ENCODE measurements around the gene CREBRF.

The CREBRF gene

DNA sequence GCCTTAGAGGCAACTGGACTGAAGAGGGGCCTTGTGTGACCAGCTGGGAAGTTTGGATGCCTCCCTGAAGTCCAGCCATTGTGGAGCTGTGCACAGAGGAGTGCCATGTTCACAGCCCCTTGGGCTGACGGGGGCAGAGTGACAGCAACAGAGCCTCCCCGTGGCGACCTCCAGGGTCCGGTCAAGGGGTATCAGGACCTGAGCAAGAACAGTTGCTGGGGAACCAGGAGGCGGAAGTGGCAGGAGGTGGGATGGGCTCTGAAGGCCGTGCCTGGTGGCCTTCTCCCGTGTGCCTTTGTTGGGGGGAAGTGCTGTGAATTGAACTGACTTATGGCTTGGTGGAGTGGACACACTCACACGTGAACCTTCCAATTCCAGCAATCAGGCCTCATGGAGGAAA is 102.2 kb downstream of the CREBRF start:
- DNase-seq (ENCODE audit: low spot score): no peak

DNA sequence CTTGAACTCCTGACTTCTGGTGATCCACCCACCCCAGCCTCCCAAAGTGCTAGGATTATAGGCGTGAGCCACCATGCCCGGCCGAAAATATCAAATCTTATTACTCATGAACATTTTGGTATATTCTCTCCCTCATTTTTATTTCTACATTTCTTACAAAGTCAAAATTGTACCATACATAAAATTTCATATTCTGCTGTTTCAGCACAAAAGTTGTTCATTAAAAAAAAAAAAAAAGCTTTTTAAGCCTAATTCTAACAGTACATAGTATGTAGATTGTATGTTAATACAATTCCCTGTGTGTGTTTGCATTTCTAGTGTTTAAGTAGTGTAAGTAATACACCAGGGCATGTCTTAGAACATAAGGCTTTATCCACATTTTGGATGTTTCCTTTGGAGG is 103.1 kb downstream of the CREBRF start:
- DNase-seq (ENCODE audit: low spot score): no peak

DNA sequence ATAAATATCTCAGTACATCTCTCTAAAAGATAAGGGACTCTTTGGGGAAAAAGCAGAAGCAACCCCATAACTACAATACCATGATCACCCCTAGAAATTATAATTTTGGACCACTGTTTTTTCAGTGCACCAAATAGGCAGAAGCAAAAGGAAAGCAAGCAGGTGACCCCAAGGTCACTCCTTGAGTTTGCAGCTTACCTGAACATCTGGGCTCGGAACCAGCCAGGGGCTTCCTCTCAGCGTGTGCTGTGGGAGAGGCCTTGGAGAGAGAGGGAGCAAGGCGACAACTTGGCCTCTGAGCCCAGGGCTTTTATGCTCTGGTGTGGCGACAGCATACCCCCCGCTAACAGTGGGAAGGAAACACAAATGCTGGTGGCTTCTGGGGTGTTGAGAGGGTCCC is 105.0 kb downstream of the CREBRF start:
- no peak for DNase-seq (ENCODE audit: low spot score)

DNA sequence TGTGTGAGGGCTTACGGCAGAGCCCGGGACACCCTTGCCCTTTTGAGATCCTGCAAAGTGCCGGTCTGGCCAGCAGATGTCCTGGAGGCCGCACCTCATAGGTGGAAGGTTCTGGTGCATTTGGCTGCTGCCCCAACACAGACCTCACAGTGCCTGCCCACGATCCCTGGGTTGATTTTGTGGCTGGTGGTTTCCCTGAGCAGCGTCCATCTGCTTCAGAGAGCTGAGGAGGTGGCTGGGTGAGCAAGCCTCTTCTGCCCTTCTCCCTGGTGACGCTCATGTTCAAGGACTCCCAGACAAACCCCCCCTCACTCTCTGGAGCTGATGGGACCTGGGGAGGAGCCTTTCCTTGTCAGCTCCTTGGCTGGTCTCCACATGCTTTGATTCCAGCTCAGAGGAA is 107.1 kb downstream of the CREBRF start:
- no peak for DNase-seq (ENCODE audit: low spot score)

DNA sequence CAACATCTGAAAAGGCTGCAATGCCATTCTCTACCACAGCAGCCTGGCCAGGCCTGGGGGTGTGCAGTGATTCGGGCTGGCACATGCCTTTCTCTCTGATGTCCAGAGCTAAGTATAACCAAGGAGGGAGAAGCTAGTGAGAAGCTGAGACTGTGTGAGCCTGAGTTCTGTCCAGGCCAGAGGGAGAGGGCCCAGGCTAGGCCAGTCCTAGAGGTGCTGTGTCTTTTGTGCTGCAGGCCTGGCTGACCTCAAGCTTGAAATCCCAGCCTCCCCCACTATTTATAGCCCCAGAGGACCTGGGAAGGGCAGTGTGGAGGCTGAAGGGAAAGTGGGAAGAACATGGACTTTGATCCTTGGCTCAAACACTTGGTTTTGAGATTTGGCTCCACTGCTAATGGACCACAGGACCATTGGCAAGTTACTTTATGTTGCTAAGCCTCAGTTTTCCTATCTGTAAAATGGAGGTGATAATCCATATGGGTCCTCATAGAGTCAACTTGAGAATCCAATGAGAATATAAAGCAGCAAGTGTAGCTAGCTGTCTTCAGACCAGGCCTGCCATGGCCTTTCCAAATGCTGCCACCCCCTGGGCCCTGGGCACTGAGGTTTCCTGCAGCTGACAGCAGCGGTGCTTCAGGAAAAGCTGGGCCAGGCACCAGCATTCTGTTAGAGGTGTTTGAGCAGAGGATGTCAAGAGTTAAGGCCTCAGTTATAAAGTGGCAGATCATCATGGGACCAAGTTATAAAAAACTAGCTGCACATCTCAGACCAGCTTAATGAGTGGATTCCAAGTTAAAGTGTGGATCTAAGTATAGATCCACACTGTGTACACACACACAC is 109.2 kb downstream of the CREBRF start:
- no peak for DNase-seq (ENCODE audit: low spot score)

DNA sequence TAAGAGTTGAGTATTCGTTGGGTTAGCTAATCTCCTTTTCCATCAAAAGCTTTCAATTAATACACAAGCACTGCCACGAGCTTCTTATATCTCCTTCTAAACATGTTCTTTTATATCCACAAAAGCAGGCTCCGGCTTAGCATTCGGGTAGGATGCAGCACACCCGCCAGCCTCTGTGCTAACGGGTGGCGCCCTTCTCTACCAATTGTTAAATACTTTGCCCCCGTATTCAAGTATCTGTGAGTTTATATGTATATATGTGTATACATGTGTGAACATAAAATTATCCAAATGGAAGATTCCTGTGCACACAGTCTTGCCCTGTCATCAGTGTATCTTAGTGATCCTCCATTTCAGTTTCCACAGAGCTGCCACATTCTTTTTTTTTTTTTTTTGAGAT is 116.0 kb downstream of the CREBRF start:
- no peak for DNase-seq (ENCODE audit: low spot score)

DNA sequence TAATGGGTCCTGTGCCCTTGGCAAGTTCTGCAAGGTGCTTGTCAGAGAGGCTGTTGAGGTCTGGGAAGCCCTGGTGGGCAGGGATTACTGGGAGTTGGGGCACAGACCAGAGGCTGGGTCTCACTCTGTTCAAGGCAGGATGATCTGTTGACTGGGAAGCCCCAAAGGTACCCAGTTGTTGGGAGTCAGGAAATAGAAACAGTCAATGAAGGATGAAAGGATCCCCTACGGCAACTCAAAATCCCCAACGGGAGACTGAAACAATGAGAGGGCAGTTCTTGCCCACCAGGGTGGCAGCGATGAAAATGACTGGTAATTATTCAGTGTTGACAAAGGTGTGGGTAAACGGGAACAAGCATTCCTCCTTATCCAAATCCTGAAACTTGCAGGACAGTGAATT is 119.4 kb downstream of the CREBRF start:
- DNase-seq (ENCODE audit: low spot score): no peak

DNA sequence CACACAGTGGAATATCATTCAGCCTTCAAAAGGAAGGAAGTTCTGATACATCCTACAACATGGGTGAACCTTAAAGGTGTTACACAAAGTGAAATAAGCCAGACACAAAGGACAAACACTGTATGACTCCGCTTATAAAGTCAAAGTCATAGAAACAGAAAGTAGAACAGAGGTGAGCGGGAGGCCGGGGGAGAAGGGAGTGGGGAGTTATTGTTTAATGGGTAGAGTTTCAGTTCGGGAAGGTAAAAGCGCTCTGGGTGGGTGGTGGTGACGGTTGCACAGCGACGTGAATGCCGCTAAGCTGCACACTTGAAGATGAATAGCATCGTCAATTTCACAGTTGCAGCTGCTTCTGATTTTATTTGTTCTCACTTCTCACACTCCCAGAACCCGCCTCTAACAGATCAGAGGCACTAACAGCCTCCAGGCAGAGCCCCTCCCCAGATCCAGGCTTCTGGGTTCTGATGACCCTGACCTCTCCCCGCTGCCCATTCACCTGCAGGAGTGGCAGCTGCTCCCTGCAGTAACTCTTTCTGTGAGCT is 122.3 kb downstream of the CREBRF start:
- DNase-seq (ENCODE audit: low spot score): no peak

DNA sequence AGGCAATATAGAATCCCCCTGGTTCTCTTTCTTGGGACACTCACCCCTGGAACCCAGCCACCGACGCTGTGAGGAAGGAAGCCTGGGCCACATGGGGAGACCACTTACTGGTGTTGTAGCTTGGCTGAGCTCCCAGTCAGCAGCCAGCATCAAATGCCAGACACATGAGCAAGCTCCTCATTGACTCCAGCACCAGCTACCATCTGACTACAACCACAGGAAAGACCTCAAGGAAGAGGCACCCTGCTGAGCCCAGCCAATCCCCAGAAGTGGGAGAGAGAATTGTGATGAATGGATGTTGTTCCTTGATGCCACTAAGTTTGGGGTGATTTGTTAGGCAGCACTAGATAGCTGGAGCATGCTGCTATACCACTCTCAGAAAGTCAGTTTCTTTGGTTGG is 124.2 kb downstream of the CREBRF start:
- DNase-seq (ENCODE audit: low spot score): no peak

DNA sequence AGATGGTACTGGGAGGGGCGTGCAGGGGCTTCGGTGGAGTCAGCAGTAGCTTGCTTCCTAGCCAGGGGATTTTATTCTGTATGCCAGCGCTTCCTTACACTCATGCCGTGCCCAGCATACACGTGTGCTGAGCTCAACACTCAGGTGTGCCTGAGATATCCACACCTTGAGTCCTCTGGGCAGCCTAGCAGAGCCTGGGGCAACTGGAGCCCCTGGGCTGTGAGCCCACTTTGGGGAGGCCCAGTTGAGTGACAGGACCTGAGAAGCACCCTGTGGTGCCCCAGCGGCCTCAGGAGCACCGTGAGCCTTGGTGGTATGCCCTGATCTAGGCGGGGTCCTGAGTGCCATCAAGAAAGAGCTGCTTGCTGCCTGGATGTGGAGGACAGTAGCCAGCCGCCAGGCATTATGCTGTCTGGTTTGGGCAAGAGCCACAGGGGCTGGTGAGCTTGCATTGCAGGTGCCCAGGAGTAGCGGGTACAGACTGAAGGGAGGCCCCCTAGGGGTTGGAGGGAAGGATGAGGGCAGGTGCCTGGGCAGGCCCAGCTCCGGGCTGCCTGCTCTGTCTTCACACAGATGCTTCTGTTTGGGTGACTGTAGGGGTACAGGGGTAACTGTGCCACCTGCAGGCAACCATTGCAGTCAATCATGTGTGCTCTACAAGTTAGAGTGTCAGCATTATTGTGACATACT is 131.0 kb downstream of the CREBRF start:
- DNase-seq (ENCODE audit: low spot score): no peak

DNA sequence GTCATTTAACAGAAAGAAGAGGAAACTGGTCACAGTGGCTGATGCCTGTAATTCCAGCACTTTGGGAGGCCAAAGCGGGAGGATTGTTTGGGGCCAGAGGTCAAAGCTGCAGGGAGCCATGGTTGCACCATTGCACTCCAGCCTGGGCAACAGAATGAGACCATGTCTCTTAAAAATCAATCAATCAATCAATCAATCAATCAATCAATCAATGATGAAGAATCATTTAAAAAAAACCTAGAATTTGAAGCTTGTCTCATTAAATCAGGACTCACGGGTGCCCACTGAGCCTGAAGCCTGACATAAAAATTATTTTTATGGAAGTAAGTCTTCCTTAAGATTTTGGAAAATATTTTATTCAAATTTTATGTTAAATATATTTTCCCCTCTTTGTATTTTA is 132.1 kb downstream of the CREBRF start:
- DNase-seq (ENCODE audit: low spot score): no peak
